K562 (cell line): ENCODE measurements around the gene ACAD10. TPM values are rescaled to one million over a fixed set of nuclear protein-coding genes. Genes with fewer than 3 reads are reported as not detected.

ENCODE experiments used
- CCNT2 ChIP-seq: IDR thresholded peaks from 2 replicates; pipeline ENCODE4 v1.6.1; 2011; ENCODE audit warnings: borderline replicate concordance, low read depth, mild to moderate bottlenecking, moderate library complexity, mixed read lengths, low read length; ENCODE audit not compliant: insufficient read length; ENCODE audit errors: extremely low read depth
- CHD2 ChIP-seq: IDR thresholded peaks from 2 replicates; pipeline ENCODE4 v1.6.1; 2011; ENCODE audit warnings: low read depth, low read length
- HDAC3 ChIP-seq: fragments of 450-650 bp; IDR thresholded peaks from 2 replicates; pipeline ENCODE4 v1.6.1; 2018; ENCODE audit warnings: borderline replicate concordance, mild to moderate bottlenecking, moderate library complexity; ENCODE audit not compliant: partially characterized antibody
- LEF1 ChIP-seq: fragments of 450-650 bp; IDR thresholded peaks from 2 replicates; pipeline ENCODE4 v1.6.1; 2016; ENCODE audit warnings: mild to moderate bottlenecking
- MIER1 ChIP-seq: fragments of 450-650 bp; IDR thresholded peaks from 2 replicates; pipeline ENCODE4 v1.6.1; 2016; ENCODE audit warnings: antibody characterized with exemption, mild to moderate bottlenecking, low read depth
- POLR2AphosphoS5 ChIP-seq: IDR thresholded peaks from 2 replicates; pipeline ENCODE4 v1.6.1; 2011; ENCODE audit warnings: mild to moderate bottlenecking, low read depth, low read length, moderate library complexity; ENCODE audit not compliant: control insufficient read depth, insufficient read depth
- SIN3A ChIP-seq, 2 experiments: fragments of 150-350 bp in 1 of 2; IDR thresholded peaks; 2 replicates each; pipeline ENCODE4 v1.6.1; 2011 to 2016; ENCODE audit warnings: borderline replicate concordance in 2 of 2, low read depth in 2 of 2, low read length in 2 of 2, mild to moderate bottlenecking in 2 of 2, moderate library complexity in 2 of 2; ENCODE audit not compliant: control insufficient read depth in 1 of 2
- SIX5 ChIP-seq, 2 experiments: IDR thresholded peaks; 2 replicates each; pipeline ENCODE4 v1.6.1; 2011; ENCODE audit warnings: low read length in 2 of 2, borderline replicate concordance in 1 of 2, low read depth in 1 of 2, mild to moderate bottlenecking in 1 of 2, moderate library complexity in 1 of 2; ENCODE audit not compliant: insufficient read depth in 1 of 2
- TCF3 ChIP-seq: sonication (generic); formaldehyde crosslinking; IDR thresholded peaks from 2 replicates; pipeline ENCODE4 v1.4.0; 2020; ENCODE audit warnings: mild to moderate bottlenecking, missing genetic modification reagents
- TSC22D4 ChIP-seq: fragments of 450-650 bp; IDR thresholded peaks from 2 replicates; pipeline ENCODE4 v1.6.1; 2016; ENCODE audit warnings: missing genetic modification characterization, missing biosample characterization, control low read depth
- ZKSCAN3 ChIP-seq: fragments of 250-450 bp; sonication (Bioruptor Pico); IDR thresholded peaks from 2 replicates; pipeline ENCODE4 v1.4.0; 2020
- ZNF57 ChIP-seq: fragments of 450-650 bp; formaldehyde crosslinking; IDR thresholded peaks from 2 replicates; pipeline ENCODE4 v1.4.0; 2020; ENCODE audit warnings: mild to moderate bottlenecking, moderate library complexity
- ZNF75A ChIP-seq: fragments of 450-650 bp; formaldehyde crosslinking; IDR thresholded peaks from 2 replicates; pipeline ENCODE4 v1.4.0; 2020; ENCODE audit warnings: mild to moderate bottlenecking
- polyA plus RNA-seq, 8 experiments: library from polyadenylated mRNA; depleted of rRNA in 4 of 8; stranded (reverse) in 5 of 8; unstranded in 3 of 8; fragments of >200 nt; fragmentation: Nextera tagmentation in 2 of 8; fragmentation: Illumina TruSeq in 1 of 8; extraction: Ambion mirVana in 2 of 8; extraction: Trizol in 1 of 8; gene quantifications; 2 replicates each; pipeline versions ENCODE4 v1.2.1 to v1.2.3, GENCODE V29; 2011 to 2014; ENCODE audit warnings: inconsistent platforms in 1 of 8, missing spikeins in 1 of 8
- total RNA-seq, 7 experiments: library from RNA; depleted of rRNA in 6 of 7; stranded (reverse); fragments of >200 nt in 6 of 7; fragmentation: Illumina TruSeq in 2 of 7; extraction: Trizol in 2 of 7; gene quantifications; 2 replicates each; pipeline versions ENCODE4 v1.2.1 to v1.2.3, GENCODE V29; 2011 to 2021; ENCODE audit warnings: low replicate concordance in 1 of 7
- TF ChIP-seq, protein P1 (sequence below): fragments of 450-650 bp; IDR thresholded peaks from 2 replicates; pipeline ENCODE4 v1.6.1; 2016; ENCODE audit warnings: low read depth, mild to moderate bottlenecking, moderate library complexity
- TF ChIP-seq, protein P2 (sequence below): fragments of 450-650 bp; formaldehyde crosslinking; IDR thresholded peaks from 2 replicates; pipeline ENCODE4 v1.4.0; 2022; ENCODE audit warnings: missing genetic modification characterization
- TF ChIP-seq, protein P3 (sequence below): sonication (generic); formaldehyde crosslinking; IDR thresholded peaks from 2 replicates; pipeline ENCODE4 v1.8.0; 2022; ENCODE audit warnings: mild to moderate bottlenecking, missing genetic modification reagents, borderline replicate concordance
- TF ChIP-seq, protein P4 (sequence below): IDR thresholded peaks from 2 replicates; pipeline ENCODE4 v1.6.1; 2012; ENCODE audit warnings: low read depth, low read length, improper control_type of control experiment, borderline replicate concordance
- TF ChIP-seq, protein P5 (sequence below), 2 experiments: fragments of 450-650 bp in 1 of 2; IDR thresholded peaks; 2 replicates each; pipeline ENCODE4 v1.6.1; 2011 to 2017; ENCODE audit warnings: low read depth in 2 of 2, antibody characterized with exemption in 1 of 2, borderline replicate concordance in 1 of 2, low read length in 1 of 2, mild to moderate bottlenecking in 1 of 2, mixed read lengths in 1 of 2; ENCODE audit not compliant: control insufficient read depth in 1 of 2

Gene ACAD10
- total and polyA plus RNA-seq, 9 of the 15 experiments (the other 6 are each of a cell fraction or from before 2014, with no cell fraction given): 2.3 to 19.2 (median 12.0) TPM

DNA sequence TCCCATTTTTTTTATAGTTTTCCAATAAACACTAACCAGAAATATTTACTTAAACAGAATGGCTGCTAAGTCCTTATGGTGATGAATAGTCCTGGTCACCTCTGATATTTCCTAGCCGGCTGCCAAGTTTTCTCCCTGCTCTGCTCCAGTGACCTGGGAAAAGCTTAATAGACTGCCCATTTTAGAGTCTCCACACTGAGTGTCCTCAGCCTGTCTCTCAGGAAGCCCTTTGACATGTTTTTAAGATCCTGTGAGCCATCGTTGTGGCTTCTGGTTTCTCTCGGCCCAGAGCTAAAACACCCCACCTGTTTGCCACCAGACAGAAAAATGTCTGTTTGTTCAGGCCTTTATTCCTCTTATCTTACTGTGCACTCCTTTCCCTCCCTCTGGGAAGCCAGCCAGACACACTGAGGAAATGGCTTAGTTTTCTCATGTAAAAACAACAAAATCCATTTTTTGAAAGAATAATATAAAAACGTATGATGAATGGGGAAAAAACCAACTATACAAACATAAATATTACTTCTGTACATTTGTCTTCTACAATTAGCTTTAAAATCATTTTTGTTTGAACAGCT lies 55.5 kb downstream of the ACAD10 start (continued):
- TF ChIP-seq, protein P1, sequence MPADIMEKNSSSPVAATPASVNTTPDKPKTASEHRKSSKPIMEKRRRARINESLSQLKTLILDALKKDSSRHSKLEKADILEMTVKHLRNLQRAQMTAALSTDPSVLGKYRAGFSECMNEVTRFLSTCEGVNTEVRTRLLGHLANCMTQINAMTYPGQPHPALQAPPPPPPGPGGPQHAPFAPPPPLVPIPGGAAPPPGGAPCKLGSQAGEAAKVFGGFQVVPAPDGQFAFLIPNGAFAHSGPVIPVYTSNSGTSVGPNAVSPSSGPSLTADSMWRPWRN: peak; percentile 50; the same call in 1 of the 2 replicates
- TF ChIP-seq MIER1 (no peak), SIX5 (IDR thresholded peaks at IDR 0.05; ENCODE audit: borderline replicate concordance in 1 of 2, insufficient read depth in 1 of 2, low read depth in 1 of 2, low read length in 2 of 2) (no peak), HDAC3 (peak; percentile 64), LEF1 (peak; percentile 87), POLR2AphosphoS5 (peak; percentile 90), ZNF57 (no peak), CHD2 (no peak), ZKSCAN3 (CRISPR knock-in tag) (no peak), TSC22D4 (tag) (no peak), TCF3 (peak; percentile 94), ZNF75A (CRISPR knock-in tag) (no peak), CCNT2 (peak; percentile 50), SIN3A (IDR thresholded peaks at IDR 0.05; ENCODE audit: borderline replicate concordance in 2 of 2, control insufficient read depth in 1 of 2, low read depth in 2 of 2, low read length in 2 of 2) (no peak)
- TF ChIP-seq, protein P2, sequence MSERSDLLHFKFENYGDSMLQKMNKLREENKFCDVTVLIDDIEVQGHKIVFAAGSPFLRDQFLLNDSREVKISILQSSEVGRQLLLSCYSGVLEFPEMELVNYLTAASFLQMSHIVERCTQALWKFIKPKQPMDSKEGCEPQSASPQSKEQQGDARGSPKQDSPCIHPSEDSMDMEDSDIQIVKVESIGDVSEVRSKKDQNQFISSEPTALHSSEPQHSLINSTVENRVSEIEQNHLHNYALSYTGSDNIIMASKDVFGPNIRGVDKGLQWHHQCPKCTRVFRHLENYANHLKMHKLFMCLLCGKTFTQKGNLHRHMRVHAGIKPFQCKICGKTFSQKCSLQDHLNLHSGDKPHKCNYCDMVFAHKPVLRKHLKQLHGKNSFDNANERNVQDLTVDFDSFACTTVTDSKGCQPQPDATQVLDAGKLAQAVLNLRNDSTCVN (CRISPR knock-in tag): no peak
- TF ChIP-seq, protein P3, sequence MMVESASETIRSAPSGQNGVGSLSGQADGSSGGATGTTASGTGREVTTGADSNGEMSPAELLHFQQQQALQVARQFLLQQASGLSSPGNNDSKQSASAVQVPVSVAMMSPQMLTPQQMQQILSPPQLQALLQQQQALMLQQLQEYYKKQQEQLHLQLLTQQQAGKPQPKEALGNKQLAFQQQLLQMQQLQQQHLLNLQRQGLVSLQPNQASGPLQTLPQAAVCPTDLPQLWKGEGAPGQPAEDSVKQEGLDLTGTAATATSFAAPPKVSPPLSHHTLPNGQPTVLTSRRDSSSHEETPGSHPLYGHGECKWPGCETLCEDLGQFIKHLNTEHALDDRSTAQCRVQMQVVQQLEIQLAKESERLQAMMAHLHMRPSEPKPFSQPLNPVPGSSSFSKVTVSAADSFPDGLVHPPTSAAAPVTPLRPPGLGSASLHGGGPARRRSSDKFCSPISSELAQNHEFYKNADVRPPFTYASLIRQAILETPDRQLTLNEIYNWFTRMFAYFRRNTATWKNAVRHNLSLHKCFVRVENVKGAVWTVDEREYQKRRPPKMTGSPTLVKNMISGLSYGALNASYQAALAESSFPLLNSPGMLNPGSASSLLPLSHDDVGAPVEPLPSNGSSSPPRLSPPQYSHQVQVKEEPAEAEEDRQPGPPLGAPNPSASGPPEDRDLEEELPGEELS: no peak
- TF ChIP-seq, protein P4, sequence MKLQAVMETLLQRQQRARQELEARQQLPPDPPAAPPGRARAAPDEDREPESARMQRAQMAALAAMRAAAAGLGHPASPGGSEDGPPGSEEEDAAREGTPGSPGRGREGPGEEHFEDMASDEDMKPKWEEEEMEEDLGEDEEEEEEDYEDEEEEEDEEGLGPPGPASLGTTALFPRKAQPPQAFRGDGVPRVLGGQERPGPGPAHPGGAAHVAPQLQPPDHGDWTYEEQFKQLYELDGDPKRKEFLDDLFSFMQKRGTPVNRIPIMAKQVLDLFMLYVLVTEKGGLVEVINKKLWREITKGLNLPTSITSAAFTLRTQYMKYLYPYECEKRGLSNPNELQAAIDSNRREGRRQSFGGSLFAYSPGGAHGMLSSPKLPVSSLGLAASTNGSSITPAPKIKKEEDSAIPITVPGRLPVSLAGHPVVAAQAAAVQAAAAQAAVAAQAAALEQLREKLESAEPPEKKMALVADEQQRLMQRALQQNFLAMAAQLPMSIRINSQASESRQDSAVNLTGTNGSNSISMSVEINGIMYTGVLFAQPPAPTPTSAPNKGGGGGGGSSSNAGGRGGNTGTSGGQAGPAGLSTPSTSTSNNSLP: no peak
- TF ChIP-seq, protein P5, sequence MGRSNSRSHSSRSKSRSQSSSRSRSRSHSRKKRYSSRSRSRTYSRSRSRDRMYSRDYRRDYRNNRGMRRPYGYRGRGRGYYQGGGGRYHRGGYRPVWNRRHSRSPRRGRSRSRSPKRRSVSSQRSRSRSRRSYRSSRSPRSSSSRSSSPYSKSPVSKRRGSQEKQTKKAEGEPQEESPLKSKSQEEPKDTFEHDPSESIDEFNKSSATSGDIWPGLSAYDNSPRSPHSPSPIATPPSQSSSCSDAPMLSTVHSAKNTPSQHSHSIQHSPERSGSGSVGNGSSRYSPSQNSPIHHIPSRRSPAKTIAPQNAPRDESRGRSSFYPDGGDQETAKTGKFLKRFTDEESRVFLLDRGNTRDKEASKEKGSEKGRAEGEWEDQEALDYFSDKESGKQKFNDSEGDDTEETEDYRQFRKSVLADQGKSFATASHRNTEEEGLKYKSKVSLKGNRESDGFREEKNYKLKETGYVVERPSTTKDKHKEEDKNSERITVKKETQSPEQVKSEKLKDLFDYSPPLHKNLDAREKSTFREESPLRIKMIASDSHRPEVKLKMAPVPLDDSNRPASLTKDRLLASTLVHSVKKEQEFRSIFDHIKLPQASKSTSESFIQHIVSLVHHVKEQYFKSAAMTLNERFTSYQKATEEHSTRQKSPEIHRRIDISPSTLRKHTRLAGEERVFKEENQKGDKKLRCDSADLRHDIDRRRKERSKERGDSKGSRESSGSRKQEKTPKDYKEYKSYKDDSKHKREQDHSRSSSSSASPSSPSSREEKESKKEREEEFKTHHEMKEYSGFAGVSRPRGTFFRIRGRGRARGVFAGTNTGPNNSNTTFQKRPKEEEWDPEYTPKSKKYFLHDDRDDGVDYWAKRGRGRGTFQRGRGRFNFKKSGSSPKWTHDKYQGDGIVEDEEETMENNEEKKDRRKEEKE (IDR thresholded peaks at IDR 0.05; ENCODE audit: borderline replicate concordance in 1 of 2, control insufficient read depth in 1 of 2, low read depth in 2 of 2, low read length in 1 of 2): peak in 1 of 2 experiments; percentile 46; a peak in 1 of 4 replicates
